Erythroblast (primary cell): ENCODE data around the gene BPGM.

Experiments used
- GATA1 ChIP-seq: IDR thresholded peaks from 2 replicates; pipeline ENCODE4 v1.6.1; 2011; ENCODE audit warnings: low read depth, mild to moderate bottlenecking, control low read depth, low read length, moderate library complexity
- POLR2A ChIP-seq: IDR thresholded peaks from 2 replicates; pipeline ENCODE4 v1.6.1; 2011; ENCODE audit warnings: mild to moderate bottlenecking, low read length

- TF ChIP-seq POLR2A: no peak
- TF ChIP-seq GATA1: no peak
Measured at GRCh38 chr7:134697205-134697886, 50.7 kb downstream of the BPGM start.
